Epithelial cell of esophagus (primary cell): ENCODE measurements around the gene CENPP.
A peak's percentile ranks its signal among the peaks of the same experiment; 100 is the strongest.

ENCODE experiments used
- DNase-seq: peaks from one replicate; pipeline ENCODE4 v3.0.0; 2010; ENCODE audit warnings: low read depth
- H3K4me3 ChIP-seq: 2 replicates; pipeline ENCODE4 v1.5.1; 2011; ENCODE audit warnings: mild to moderate bottlenecking, low read length, control low read depth
- TF ChIP-seq, protein P1 (sequence below): IDR thresholded peaks from 2 replicates; pipeline ENCODE4 v1.5.1; 2011; ENCODE audit warnings: low read depth, mild to moderate bottlenecking, low read length, control low read depth, inconsistent platforms; ENCODE audit not compliant: insufficient read depth; ENCODE audit errors: missing control alignments

Gene CENPP

GRCh38 chr9:92499701-92500100, 173.9 kb downstream of the CENPP start:
- H3K4me3 ChIP-seq = no peak overlapping the region
- no peak for DNase-seq
- TF ChIP-seq, protein P1, sequence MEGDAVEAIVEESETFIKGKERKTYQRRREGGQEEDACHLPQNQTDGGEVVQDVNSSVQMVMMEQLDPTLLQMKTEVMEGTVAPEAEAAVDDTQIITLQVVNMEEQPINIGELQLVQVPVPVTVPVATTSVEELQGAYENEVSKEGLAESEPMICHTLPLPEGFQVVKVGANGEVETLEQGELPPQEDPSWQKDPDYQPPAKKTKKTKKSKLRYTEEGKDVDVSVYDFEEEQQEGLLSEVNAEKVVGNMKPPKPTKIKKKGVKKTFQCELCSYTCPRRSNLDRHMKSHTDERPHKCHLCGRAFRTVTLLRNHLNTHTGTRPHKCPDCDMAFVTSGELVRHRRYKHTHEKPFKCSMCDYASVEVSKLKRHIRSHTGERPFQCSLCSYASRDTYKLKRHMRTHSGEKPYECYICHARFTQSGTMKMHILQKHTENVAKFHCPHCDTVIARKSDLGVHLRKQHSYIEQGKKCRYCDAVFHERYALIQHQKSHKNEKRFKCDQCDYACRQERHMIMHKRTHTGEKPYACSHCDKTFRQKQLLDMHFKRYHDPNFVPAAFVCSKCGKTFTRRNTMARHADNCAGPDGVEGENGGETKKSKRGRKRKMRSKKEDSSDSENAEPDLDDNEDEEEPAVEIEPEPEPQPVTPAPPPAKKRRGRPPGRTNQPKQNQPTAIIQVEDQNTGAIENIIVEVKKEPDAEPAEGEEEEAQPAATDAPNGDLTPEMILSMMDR = no peak

DNA sequence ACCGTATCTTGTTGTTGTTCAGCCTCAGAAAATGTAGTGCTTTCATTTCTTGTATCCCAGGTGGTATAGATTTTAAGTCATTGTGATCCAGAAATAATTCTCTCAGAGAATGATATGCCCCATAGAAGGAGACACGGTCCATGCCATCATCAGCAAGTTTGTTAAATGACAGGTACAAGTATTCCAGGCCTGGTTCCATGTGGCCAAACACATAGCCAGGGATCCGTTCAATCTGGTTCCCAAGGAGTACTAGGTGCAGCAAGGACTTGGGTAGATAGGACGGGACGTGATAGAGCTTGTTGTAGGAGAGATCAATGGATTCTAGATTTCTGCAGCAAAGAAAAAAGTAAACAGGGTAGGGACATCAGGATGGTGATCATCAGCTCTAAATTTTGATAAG, 175.0 kb downstream of the CENPP start:
- H3K4me3 ChIP-seq = no peak overlapping the region
- DNase-seq = no peak
- TF ChIP-seq, protein P1 = no peak

- TF ChIP-seq, protein P1 = peak; percentile 58
- peak; percentile 62 for DNase-seq
- H3K4me3 ChIP-seq = no peak overlapping the region
Measured at GRCh38 chr9:92501671-92502393, 176.1 kb downstream of the CENPP start.

DNA sequence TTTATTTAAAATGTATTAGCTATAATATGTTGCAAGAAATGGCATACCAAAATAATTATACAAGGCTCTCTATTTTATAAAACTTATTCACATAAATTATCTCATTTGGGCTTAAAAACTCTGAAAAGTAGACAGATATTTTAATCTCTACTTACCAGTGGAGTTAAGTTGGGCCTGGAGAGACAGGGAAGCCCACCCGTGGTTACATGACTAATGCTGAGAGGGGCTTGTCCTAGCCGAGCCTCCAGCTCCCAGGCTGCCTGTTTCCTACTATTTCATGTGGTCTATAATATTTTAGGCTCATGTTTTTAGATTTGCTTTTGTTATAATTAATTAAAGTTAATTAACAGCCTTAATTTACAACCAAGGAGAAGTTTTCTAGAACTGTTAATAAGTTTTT, 177.4 kb downstream of the CENPP start:
- no peak overlapping the region for H3K4me3 ChIP-seq
- no peak for DNase-seq
- TF ChIP-seq, protein P1 = no peak

DNA sequence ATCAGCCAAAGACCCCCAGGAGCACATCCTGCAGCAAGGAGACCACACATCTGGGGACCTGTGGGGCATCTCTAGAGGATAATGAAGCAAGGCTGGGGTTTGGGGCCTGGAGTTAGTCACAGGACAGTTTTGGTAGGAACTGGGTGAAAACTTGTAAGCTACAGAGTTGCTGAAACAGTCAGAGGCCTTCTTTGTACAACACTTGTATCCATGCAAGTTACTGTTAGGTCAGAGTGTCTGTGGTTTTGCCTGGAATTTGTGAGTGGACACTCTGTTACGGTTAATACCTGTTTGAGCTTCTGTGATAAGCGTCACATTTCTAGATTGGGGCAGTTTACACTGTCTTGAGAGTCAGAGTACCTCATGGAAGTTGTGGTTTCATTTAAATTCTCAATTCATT, 179.1 kb downstream of the CENPP start:
- no peak overlapping the region for H3K4me3 ChIP-seq
- DNase-seq = no peak
- TF ChIP-seq, protein P1 = no peak

- DNase-seq = peak; percentile 95
- H3K4me3 ChIP-seq = no peak overlapping the region
Measured at GRCh38 chr9:92506184-92506857, 180.6 kb downstream of the CENPP start.

More at GRCh38 chr9:92506184-92506857, 180.6 kb downstream of the CENPP start:
- TF ChIP-seq, protein P1 = no peak
